H1 (cell line): ENCODE results near the gene PCDH8. TPM values are rescaled to one million over a fixed set of nuclear protein-coding genes. Genes with fewer than 3 reads are reported as not detected.

Experiments used
- CBX8 ChIP-seq: fragments of 300-800, 300-1000 bp; sonication (generic); IDR thresholded peaks from 2 replicates; pipeline ENCODE4 v1.7.1; 2016; ENCODE audit warnings: low read depth, low read length, borderline replicate concordance
- HDAC6 ChIP-seq: IDR thresholded peaks from one replicate; pipeline ENCODE4 v1.7.1; 2012; ENCODE audit warnings: low read depth, mild to moderate bottlenecking, inconsistent platforms, low read length, moderate library complexity
- MAFK ChIP-seq: IDR thresholded peaks from 2 replicates; pipeline ENCODE4 v1.6.1; 2012; ENCODE audit warnings: low read depth, mild to moderate bottlenecking, improper control_type of control experiment, low read length
- polyA plus RNA-seq, 7 experiments: library from polyadenylated mRNA; depleted of rRNA in 3 of 7; stranded (reverse) in 5 of 7; unstranded in 2 of 7; fragments of >200 nt in 5 of 7; fragments of 200-250 nt in 2 of 7; gene quantifications; 1 replicate in 5 of 7; 2 replicates in 1 of 7; 4 replicates in 1 of 7; pipeline versions ENCODE4 v1.2.1 to v1.2.3, GENCODE V29; 2011 to 2013; ENCODE audit warnings: missing spikeins in 2 of 7, mixed read lengths in 2 of 7
- total RNA-seq: library from RNA; stranded (reverse); fragmentation: NEBNext Ultra II Directional; extraction: Animal tissue kit (Norgen Biotek cat#: 25700); gene quantifications from 2 replicates; pipeline ENCODE4 v1.2.1, GENCODE V29; 2021
- TF ChIP-seq, protein P1 (sequence below): IDR thresholded peaks from 2 replicates; pipeline ENCODE4 v1.6.1; 2011; ENCODE audit warnings: low read length, improper control_type of control experiment

Gene PCDH8
- total and polyA plus RNA-seq, 2 of the 8 experiments (the other 6 are each of a cell fraction or from before 2014, with no cell fraction given) = 0.82 to 1.6 TPM

DNA sequence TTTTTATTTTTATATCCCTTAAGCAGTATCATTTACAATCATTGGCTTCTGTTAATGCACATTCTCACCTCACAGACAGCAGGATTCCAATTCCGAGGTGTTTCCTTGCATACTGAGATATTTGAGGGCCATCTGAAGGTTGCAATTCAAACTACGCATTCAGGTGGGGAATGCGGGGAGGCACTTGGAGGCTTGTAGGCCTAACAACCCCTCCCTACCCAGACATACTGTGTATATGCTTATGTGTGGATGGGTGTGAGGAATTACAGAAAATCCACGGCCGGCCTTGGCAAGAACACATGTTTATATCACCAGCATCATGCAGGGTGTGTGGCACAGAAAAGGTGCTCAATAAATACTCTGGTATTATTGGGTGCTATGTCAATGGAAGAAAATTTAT lies 43.3 kb upstream of the PCDH8 start (continued):
- TF ChIP-seq, protein P1, sequence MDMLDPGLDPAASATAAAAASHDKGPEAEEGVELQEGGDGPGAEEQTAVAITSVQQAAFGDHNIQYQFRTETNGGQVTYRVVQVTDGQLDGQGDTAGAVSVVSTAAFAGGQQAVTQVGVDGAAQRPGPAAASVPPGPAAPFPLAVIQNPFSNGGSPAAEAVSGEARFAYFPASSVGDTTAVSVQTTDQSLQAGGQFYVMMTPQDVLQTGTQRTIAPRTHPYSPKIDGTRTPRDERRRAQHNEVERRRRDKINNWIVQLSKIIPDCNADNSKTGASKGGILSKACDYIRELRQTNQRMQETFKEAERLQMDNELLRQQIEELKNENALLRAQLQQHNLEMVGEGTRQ = no peak
- TF ChIP-seq CBX8 (no peak), HDAC6 (no peak), MAFK (no peak)
